GM18498 (cell line): ENCODE measurements around the gene ZSWIM4.

Source experiments
- ATAC-seq: cut with Tn5 transposase; IDR thresholded peaks from one replicate; pipeline ENCODE4 v1.9.1; 2021; ENCODE audit warnings: mild to moderate bottlenecking, moderate library complexity; ENCODE audit not compliant: unreplicated experiment

ZSWIM4 gene

DNA sequence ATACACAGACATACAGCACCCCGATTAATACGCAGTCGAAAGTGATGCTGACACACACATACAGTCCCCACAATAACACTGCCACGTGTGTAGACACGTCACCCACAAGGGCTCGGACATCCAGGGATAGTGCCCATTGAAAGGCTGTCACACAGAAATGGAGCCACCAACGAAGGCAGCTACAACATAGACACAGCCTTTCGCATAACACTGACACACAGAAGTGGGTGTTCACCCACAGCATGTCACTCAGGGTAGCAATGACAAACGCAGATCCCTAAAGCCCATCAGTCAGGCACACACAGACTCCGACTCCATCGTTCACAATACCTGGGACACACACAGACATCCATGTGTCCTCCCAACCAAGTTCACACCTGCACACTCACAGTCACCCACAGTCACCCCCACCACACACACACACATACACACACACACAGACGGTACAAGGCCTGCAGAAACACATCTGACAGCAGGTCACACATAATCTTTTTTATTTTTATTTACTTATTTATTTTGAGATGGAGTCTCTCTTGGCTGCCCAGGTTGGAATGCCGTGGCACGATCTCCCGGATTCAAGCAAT, 71.3 kb downstream of the ZSWIM4 start:
- no peak for ATAC-seq

DNA sequence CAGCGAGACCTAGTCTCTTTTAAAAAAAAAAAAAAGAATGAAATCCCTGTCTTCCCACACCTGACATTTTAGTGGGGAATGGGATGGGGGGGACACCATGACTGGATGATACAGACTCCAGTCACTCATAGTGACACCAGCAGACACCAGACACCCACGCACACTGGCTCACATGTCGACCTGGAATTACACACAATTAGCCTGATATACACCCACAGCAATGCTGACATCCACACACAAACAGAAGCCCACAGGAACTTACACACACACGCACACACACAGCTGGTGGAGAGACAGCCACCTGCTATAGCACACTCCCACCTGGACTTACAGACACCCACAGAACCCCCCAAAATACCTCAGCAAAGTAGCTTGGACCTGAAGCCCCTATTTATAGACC, 73.4 kb downstream of the ZSWIM4 start:
- no peak for ATAC-seq

DNA sequence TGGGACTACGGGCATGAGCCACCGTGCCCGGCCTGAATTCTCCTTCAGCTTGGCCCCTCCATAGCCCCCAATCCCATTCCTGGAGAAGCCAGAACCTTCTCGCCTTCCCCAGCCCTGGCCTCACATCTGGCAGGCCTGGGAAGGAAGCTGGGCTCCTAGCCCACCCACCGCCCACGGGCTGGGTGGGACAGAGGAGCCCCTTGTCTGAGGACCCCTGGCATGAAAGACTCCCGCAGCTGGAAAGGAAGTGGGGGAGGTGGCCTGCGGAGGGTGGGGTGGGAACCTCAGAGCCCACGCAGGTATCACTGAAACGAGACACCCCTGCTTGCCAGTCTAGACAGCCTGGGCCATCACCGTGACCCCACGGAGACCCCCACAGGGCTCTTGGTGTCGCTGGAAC, 74.0 kb downstream of the ZSWIM4 start:
- ATAC-seq, result no peak

DNA sequence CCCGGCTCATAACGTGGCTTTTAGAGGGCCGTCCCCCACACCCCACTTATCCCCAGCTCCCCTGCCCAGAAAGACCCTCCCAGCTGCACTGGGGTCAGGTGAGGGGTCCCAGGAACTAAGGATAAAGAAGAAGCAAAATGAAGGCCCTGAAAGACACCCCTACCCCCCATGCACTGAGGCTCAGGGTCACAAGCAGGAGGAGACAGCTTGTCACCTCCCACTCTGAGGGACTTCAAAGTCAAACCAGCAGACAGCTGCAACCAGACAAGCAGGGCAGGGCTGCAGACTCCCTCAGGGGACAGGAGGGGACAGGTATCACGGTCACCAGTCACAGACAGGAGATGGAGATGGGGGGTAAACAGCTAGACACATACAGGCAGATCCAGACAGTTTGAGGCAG, 75.6 kb downstream of the ZSWIM4 start:
- ATAC-seq, result no peak

DNA sequence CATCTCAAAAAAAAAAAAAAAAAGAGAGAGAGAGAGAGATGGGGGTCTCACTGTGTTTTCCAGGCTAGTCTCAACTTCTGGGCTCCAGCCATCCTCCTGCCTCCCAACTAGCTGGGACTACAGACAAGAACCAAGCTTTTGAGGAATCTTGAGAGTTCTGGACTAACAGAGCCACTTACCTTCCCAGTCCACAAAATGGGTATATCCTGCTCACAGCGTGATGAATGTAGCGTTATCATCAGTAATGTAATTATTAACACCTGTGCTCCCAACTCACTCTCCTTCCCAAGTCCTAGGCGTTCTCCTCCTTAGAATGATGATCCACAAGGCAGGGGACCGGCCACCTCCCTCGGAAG, 77.1 kb downstream of the ZSWIM4 start:
- ATAC-seq, result no peak

DNA sequence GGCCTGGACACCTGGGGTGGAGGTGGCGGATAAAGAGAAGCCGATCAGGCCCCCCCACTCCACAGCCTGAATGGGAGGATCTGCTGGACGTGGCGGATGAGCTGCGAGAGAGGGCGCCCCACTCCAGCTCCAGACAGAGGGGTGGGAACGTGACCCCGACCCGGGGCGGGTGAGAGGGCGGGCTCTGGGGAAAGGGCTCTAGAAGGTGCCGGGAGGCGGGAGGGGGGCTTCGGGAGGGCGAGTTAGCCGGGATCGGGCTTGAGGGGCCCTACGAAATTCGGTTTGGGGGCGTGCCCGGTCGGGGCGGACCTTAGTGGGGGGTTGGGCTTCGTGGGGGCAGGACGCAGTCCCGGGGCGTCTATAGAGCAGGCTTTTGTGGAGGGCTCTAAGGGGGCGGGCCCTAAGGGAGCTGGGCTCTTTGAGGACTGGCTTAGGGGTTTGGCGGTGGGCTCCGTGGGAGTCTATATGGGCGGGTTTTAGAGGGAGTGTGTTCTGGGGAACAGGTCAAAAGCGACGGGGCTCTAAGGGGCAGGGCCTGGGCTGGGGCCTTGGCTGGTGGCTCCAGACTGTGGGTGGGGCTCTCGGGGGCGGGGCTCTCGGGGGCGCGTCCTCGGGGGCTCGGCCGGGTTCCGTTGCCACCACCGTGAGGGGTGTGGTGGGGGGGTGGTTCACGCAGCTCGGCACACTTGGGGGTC, 77.6 kb downstream of the ZSWIM4 start:
- ATAC-seq, result no peak

DNA sequence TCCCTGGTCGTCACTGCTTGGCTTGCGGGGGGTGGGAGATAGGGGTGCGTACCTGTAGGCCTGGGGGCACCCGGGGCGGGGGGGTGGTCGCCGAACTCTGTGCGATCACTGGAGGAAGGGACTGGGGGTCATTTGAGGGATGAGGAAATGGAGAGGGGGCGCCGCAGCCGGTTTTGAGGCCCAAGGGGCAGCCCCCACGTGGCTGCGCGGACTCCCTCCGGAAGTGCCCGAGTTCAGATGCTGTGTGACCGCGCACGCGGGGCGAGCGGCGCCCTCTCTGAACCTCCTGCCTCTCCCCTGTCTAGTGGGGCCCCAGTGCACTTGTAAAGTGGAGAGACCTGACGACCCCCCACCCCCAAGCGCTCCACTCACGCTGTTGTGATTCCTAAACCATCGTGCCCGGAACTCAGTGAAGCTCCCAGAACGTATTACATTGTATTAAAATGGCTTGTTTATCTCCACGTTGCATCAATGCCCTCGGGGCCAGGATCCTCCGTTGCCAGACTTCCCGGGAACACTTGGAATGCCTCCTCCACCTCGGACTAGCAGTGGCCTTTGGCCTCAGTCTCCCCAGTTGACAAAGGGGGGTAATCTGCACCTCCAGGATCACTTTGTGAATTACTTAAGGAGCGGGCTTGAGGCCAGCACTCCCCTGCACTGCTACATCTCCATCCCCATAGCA, 78.7 kb downstream of the ZSWIM4 start:
- no peak for ATAC-seq

DNA sequence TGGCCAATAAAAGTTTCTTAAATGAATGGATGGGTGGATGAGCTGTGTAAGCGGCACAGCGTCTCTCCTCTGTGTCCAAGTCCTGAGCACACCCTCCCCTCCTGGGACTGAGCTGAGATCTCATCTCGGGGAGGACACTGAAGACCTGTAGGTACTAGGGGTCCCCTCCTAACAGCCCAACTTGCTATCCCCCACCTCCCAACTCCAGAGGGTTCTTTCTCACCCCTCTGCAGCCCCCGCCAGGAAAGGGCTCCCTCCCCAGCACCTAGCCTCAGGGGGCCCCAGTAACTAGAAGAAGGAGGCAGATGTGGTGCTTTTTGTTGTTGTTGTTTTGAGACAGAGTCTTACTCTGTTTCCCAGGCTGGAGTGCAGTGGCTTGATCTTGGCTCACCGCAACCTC, 80.6 kb downstream of the ZSWIM4 start:
- no peak for ATAC-seq

DNA sequence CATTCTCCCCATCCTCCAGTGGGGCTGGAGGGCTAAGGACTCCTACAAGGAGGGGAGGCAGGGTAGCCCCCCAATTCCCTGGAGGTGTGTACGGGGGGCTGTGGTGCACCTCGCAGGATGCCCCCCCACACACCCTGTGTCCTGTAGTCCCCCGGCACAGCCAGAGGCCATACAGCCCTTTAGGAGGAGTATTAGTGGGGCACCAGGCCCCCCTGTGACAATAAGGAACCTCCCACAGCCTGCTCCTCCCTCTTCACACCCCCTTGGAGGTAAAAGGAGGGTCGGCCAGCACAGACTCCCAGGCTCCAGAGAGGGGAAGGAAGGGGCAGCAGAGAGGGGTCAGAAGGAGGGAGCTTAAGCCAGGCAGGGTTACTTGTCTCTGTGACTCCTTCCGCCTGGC, 81.6 kb downstream of the ZSWIM4 start, which contains the start of gene NANOS3:
NANOS3 (plus strand) TSS at position 301 of the 400 bp plus-strand sequence. CDS start 115 bp downstream, outside the sequence.
- ATAC-seq, result no peak

DNA sequence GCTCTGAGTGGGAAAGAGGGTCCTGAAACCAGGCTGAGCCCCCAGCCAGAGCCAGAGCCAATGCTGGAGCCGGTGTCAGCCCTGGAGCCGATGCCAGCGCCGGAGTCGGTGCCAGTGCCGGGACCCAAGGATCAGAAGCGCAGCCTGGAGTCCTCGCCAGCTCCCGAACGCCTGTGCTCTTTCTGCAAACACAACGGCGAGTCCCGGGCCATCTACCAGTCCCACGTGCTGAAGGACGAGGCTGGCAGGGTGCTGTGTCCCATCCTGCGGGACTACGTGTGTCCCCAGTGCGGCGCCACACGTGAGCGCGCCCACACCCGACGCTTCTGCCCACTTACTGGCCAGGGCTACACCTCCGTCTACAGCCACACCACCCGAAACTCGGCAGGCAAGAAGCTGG, 82.1 kb downstream of the ZSWIM4 start:
- ATAC-seq, result no peak

DNA sequence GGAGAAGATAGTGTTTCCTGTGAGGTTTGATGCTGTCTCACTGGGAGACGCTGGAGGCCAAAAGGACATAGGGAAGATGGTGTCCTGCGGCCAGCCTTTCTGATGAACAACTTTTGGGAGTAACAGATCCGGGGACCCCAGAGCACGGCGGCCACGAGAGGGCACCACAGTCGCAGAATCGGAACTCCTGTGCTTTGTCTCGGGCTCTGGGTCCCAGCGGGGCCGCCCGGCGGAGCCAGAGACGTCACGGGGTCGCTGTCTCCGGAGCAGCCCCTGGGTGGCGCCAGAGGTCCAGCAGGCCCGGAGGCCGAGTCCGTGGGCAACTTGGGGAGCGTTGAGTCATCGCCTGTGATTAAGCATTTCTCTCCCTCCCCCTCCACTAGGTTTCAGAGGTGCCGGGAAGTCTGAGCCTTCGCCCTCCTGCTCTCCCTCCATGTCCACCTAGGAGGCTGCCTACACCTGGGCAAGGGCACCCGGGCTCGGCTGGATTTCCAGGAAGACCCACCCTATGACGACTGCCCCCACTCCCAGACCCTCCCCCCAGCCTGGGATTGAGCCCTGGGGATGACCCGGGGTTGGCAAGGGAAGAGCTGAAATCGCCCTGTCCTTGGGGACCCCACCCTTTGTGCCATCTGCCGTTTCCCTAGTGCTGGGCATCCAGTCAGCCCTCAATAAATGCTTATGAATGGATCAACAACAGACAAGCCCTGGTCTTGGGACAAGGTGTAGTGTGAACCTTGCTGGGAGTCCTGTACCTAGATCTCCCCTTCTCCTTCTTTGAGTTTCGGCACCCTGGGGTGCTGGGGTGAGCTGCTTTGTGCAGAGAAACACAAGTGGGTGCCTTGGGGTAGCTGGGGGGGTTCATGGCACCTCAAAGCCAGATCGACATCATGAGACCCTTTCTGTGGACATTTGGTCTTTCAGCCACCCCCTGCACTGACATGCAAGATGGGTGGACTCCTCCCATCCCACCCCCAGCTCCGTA, 85.1 kb downstream of the ZSWIM4 start:
- peak; percentile 89 for ATAC-seq

DNA sequence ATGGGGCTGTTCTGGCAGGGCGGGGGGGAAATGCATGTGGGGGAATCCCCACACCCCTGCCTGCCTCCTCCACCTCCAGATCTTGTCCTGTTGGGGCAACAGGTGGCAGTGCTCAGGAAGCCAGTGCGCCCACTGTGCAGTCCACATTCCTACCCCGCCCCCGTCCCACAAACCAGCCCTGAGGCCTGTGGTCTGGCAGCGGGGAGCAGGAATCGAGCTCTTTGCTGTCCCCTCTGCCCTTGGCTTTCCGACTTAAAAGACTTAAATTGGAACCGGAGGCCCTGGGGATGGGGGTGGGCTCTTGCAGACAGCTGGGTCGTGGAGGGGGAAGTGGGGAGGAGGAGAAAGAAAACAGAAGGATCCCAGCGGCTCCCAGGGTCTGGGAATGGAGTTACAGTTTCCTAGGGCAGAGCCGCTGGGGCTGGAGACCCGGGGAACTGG, 86.0 kb downstream of the ZSWIM4 start:
- ATAC-seq, result no peak
